Activated effector memory CD4-positive, alpha-beta T cell treated with anti-CD3 and anti-CD28 coated beads, Interleukin-2, amount 50 U/mL, for 16 hours (primary cell): ENCODE data around the gene ADCY1.

Experiments
- DNase-seq: peaks from one replicate; pipeline ENCODE4 v3.0.0-alpha.2; 2020

ADCY1 gene

GRCh38 chr7:45626441-45627430 is 52.6 kb downstream of the ADCY1 start:
- no peak for DNase-seq

DNA sequence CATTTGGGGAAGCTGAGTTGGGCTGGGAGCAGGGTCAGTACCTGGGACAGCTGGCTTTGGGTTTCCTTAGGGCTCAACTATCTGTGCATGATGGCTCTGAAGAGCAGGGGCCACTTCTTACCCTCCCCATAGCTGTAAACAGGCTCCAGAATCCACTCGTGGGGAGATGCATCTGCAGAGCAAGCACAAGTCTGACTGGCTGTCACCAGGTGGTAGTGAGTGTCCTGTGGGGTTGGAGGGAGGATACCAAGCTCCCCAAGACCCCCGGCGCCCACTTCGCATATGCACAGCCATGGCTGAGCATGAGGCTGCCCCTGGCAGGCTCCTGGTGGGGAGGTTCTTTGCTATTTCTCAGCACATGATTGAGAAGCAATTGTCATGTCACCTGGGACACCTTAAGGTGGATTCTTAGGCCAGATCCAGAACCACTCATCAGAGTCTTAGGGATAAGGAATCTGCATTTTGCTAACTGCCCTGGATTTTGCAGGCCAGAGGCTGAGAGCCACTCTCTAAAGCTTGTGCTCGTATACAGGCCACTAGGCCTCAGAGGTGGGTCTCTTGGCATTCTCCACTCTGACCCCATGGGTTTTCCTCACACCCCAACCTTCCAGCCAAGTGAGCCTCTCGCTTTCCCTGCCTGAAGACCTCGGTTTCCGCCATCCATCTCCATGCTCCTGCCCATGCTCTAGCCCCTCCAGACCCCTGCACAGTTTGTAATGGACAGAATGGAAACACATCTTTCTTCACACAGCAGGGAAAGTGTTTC is 53.7 kb downstream of the ADCY1 start:
- no peak for DNase-seq

DNA sequence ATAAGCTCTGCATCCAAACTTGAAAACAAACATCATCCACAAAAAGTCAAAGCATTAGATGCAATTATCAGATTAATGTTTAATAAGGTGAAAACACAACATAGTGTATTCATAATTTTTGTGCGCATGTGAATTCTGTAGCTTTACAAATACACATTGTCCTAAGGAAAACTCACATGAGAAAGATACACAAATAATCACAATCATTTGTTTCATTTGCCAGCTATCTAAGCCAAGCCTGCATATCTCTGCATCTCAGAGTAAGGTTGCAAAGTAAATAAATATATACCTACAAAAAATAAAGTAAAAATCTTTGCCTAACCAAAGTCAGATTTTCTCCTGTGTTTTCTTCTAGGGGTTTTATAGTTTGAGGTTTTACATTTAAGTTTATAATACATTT is 57.4 kb downstream of the ADCY1 start:
- no peak for DNase-seq

GRCh38 chr7:45636733-45637132 is 62.6 kb downstream of the ADCY1 start:
- no peak for DNase-seq

DNA sequence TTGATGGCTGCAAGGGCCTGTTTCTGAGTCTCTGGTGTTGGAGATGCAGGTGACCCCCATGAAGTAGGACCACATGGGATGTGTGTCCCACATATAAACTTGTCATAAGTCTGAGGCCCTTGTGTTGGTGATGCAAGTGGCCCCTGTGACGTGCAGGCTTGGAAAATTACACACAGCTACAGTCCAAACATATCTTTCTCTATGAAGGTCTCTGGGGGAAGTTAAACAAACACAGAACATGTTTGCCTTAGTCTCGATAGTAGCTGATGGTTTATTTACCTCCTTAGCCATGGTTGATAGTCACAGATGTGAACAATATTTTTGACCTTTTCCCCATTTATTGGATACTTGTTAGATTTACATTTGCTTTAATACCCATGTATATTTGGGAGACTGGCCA is 64.7 kb downstream of the ADCY1 start:
- DNase-seq, result no peak

DNA sequence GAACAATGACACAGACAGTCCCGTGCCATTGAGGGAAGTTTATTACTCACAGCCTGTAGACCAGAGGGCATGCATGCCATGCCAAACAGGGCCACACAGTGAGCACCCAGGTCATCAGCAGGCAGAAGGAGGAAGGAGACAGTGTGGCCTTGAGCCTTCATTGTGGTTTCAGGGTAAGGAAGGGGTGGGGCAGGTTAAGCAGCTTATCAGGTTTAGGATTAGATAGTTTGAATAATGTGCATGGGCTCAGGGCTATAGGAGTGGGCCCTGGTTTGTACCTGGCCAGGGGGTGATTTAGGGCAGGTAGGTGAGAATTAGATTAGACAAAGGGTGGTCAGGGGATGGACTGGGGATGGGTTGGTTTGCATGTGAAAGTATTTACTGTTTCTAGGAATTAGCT is 67.9 kb downstream of the ADCY1 start:
- no peak for DNase-seq

DNA sequence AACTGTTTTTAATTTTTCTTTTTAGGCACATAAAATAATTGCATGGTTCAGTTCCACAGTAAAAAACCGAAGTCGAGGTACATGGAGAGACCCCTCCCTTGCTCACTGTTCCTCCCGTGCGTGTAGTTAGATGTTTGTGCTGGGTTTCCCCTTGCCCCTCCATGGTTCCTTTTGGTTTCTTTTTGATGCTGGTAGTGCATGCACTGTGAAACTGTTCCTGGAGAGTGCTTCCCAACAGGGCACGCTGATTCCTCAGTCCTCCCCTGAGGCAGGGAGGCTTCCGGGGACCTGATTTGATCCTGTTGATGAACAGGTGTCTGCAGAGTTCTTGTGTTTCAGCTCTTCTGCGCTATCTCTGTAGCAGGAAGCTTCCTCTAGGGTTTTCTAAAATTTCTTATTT is 69.5 kb downstream of the ADCY1 start:
- no peak for DNase-seq

DNA sequence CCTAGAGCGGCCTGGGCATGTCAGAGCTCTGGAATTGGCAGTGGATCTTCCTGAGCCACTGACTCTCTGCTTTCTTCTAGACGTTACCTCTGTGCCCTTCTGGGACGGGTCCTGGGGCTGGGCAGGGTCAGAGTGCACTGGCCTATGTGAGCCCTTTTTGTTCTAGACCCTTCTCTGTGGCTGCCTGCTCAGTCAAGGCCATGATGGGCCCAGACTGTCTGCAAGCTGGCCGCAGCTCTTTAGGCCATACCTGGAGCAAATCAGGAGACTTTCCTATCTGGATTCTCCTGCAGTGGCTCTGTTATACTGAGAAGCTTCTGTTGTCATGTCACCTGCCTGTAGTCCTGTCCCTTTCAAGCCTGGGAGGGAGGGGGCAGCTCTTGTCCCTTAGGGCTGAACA is 70.1 kb downstream of the ADCY1 start:
- DNase-seq, result peak; percentile 46

DNA sequence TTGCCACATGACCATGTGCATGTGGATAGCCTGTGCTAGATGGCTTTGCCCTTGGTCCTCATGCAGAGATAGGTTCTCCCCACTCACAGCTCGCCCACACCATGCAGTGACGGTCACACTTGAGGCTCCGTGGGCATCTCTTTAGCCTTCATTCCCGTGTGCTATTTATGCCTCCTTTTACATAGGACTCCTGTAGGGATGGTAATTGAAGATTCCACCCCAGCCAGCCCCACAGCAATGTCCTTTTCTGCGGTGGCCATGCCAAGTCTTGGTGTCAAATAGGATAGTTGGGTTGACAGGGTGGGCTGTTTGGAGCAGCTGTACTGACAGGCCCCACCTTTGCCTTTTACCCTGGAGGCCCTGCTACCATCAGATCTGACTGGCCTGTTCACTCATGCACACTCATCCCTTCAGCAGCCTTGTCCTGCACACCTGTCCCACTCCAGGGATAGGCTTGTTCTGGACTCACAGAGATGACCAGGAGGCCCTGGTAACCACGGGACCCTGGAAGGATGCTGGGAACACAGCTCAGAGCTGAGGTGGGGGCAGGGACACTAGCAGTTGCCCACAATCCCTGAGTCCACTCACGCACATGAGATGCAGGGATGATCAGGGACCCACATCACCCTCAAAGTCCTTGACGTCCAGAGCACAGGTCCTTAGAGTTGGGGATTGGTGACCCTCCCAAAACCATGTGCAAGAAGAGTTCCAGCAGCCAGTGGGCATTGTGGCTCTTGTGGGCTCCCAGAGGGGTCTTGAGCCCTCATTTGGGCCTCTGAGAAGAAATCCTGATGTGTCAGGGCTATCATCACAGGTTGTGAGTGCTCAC is 71.2 kb downstream of the ADCY1 start:
- no peak for DNase-seq

GRCh38 chr7:45646207-45646821 is 72.1 kb downstream of the ADCY1 start:
- no peak for DNase-seq

GRCh38 chr7:45646996-45647825 is 73.0 kb downstream of the ADCY1 start:
- no peak for DNase-seq

GRCh38 chr7:45647967-45648670 is 74.0 kb downstream of the ADCY1 start:
- DNase-seq, result no peak

- no peak for DNase-seq
Measured at GRCh38 chr7:45648671-45648995, 74.5 kb downstream of the ADCY1 start.

DNA sequence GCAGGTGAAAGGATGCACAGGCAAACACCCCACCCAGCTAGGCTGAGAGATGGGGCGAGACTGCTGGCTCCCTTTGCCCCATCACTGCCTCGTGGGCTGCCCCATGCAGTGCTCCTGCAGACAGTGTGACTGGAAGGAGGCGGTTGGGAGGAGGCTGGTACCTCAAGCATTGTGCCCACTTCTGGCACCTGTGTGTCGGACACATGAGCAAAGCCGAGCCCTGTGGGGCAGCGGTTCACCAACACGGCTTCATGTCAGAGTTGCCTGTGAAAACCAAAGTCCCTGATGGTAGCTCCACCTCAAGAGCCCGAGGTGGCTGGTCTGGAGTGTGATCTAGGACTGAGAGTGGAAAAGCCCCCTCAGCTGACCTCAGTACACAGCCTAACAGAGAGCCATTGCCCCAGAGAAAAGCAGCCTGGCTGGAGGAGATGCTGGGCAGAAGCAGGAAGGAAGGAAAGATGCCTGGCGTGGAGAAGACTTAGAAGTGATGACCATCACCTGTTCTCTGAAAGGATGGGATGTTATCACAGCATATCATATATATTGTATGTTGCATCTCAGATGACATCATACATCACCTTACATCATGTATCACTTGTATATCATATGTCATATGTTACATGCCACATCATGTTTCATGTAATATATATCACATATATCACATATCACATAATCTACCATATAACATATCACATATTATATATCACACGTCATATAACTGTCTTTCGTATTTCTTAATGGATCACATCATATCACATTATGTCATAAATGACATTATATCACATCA is 75.6 kb downstream of the ADCY1 start:
- no peak for DNase-seq

GRCh38 chr7:45650404-45651394 is 76.5 kb downstream of the ADCY1 start:
- no peak for DNase-seq

DNA sequence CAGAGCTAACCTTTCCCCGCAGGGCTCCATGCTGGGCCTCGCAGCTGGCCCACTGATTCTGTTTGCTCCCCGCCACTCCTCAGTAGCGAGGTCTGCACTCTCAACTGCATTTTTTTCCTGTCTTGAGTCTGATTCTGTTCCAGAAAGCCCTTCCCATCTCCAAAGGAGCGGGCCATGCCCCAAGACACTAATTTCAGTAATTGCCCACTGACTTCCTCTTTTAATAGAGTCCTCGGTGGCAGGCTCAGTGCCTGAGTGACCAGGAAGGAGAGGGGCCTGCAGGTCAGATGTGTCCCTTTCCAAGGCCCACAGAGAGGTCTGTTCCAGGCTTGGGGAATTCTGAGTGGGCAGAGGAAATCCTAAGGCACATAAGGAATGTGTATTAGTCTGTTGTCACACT is 77.4 kb downstream of the ADCY1 start:
- DNase-seq, result no peak

- DNase-seq, result no peak
Measured at GRCh38 chr7:45652630-45653029, 78.5 kb downstream of the ADCY1 start.

DNA sequence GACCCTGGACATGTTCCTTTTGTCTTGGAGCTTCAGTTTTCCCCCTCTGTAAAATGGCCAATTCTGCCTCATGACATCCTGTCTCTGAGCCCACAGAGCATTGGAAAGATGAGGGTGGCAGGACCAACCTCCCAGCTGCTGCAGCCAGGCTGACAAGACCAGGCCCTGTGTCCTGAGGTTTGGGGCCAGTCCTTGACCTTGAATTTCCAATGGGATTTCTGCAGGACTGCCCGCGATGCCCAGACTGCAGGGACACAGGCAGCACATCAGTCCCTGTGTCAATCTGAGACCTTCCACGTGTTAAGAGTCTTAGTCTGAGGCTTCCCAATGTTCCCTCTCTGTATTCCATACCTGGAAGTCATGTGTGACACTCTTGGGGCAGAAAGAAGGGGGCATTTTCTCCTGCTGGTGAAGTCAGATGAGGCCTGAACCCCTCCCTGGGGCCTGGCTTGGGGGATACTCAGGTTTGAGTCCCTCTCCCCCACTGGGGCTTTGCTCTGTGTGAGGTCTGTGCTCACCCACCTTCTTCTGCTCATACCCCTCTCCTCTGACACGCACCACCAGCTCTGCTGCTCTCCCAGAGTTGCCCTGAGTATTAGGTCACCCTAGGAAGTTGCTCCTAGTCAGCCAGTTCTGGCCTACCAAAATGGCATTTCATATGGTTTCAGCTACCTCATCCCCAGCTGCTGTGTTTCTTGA is 79.2 kb downstream of the ADCY1 start:
- no peak for DNase-seq
